NCI-H524 treated with DMSO at 0.1 percent for 48 hours (cell line): ENCODE measurements around the gene IFI27L1.
A peak's percentile ranks its signal among the peaks of the same experiment; 100 is the strongest.

Experiments
- DNase-seq: peaks from one replicate; lab custom pipeline; 2025; lab: John Stamatoyannopoulos, UW

IFI27L1 gene

GRCh38 chr14:94132285-94132887, 51.3 kb downstream of the IFI27L1 start:
- peak; percentile 49 for DNase-seq

GRCh38 chr14:94135476-94135875, 54.4 kb downstream of the IFI27L1 start:
- no peak for DNase-seq

DNA sequence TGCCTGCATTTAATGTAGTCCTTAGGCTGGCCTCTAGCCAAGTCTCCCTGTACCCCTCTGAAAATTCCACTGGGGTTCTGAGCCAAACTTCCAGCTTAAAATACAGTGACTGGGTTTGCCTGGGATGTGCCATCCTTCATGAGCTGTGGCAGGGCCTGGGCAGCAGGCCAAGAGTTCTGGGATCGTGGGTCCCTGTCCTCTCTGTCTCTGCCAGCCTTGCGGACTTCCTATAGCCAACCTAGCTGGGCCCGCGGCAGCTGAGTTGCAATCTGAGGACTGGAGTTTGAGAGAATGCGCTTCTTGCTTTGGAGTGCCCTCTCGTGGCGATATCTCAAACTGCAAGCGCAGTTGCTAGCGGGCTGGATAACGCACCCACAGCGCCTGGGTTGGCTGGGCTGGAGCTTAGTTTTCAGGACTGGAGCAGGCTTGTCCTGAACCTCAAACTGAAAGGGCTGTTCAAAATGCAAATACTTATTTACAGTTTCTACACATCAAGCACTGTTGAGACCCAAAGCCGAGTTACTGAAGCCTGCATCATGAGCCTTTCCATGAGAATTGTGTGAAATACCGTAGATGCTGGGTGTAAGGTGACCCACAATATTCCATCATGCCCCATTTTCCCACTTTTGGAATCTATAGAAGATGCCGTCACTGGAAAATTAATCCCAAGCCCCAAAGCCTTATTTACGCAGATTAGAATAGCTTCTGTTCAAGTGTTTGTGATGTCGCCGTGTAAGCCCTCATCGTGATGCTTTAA, 55.6 kb downstream of the IFI27L1 start:
- peak; percentile 39 for DNase-seq

- no peak for DNase-seq
Observed at GRCh38 chr14:94138251-94138650, 57.1 kb downstream of the IFI27L1 start.

- DNase-seq, result no peak
Observed at GRCh38 chr14:94139006-94139405, 57.9 kb downstream of the IFI27L1 start.

GRCh38 chr14:94139421-94139820, 58.3 kb downstream of the IFI27L1 start:
- DNase-seq, result no peak

DNA sequence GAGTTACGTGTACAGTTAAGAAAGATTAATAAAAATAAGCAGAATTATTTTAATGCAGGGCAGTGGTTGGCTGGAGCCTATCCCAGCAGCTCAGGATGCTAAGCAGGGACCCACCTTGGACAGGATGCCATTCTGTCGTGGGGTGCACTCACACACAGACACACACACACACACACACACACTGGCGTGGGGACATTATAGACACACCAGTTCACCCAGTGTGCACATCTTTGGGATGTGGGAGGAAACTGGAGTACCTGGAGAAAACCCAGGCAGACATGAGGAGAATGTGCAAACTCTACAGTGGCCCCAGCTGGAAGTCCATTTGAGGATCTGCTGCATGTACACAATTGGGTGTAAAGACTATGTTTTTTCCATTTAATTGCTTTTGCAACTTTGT, 61.1 kb downstream of the IFI27L1 start:
- no peak for DNase-seq

DNA sequence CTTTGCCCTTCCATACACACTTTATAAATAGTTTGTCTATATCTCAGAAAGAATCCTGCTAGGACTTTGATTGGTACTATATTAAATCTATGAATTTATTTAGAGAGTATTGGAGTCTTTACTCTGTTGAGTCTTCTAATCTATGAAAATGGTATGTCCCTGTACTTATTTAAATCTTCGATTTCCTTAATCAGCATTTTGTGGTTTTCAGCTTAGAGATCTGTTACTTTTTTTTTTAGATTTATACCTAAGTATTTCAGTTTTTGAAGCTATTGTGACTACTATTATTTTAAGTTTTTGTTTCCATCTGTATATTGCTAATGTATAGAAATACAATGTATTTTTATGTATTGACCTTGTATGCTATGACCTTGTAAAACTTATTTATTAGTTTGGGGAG, 61.7 kb downstream of the IFI27L1 start:
- no peak for DNase-seq

DNA sequence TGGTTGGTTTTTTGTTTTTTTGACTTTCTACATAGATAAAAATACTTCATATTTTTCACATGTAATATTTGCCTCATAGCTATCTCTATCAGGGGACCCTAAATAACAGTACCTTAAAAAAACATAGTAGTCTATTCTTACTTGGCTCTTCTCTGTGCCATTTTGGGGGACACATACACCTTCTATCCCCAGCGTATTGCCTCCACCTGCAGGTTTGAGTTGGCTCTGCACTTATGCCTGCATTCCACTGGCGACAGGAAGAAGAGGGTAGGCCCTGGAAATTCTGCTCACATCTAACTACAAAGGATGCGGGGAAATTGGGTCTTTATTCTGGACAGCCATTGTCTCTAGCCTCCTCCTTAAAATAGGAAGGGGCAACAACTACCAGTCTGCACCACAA, 62.1 kb downstream of the IFI27L1 start:
- DNase-seq, result no peak

DNA sequence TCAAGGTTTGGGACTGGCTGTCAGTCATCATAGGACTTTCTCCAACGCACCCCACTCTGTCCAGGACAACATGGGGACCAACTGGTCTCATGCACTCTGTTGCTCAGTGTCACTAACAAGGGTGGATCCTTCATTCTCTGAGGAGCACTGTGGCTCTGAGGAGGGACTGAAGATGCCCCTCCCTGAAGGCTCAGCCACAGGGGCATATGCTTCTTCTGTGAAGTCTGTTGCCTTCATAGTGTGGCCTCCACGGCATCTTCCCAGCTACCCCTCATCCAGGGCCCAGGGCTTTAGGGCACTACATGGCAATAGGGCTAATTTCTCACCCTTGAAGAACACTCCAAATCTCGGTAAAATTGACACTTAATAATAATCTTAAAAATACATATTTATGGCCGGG, 62.6 kb downstream of the IFI27L1 start:
- DNase-seq, result no peak

GRCh38 chr14:94144765-94145164, 63.7 kb downstream of the IFI27L1 start:
- DNase-seq, result no peak

GRCh38 chr14:94145902-94146527, 64.9 kb downstream of the IFI27L1 start:
- DNase-seq, result no peak
